Endodermal cell (in vitro differentiated cells): ENCODE data around the gene JAKMIP1. TPM values are rescaled to one million over a fixed set of nuclear protein-coding genes. Genes with fewer than 3 reads are reported as not detected.

Source experiments
- DNase-seq: peaks from one replicate; pipeline ENCODE4 v3.0.0-alpha.2; 2017
- H3K27ac ChIP-seq: 2 replicates; pipeline ENCODE4 v1.5.1; 2013; ENCODE audit warnings: mild to moderate bottlenecking, low read depth, low read length, moderate library complexity
- H3K27me3 ChIP-seq: 2 replicates; pipeline ENCODE4 v1.6.1; 2013; ENCODE audit warnings: mild to moderate bottlenecking, low read length, moderate library complexity; ENCODE audit not compliant: insufficient read depth, control insufficient read depth, poor library complexity, severe bottlenecking
- H3K36me3 ChIP-seq: 2 replicates; pipeline ENCODE4 v1.7.0; 2013; ENCODE audit warnings: mild to moderate bottlenecking, low read length, moderate library complexity; ENCODE audit not compliant: control insufficient read depth, insufficient read depth
- H3K4me1 ChIP-seq: one replicate; pipeline ENCODE4 v1.7.0; 2013; ENCODE audit warnings: low read length; ENCODE audit not compliant: control insufficient read depth, insufficient read depth
- H3K4me3 ChIP-seq: 2 replicates; pipeline ENCODE4 v1.5.1; 2013; ENCODE audit warnings: mild to moderate bottlenecking, low read length, moderate library complexity
- H3K9ac ChIP-seq: 2 replicates; pipeline ENCODE4 v1.6.1; 2013; ENCODE audit warnings: mild to moderate bottlenecking, low read length, moderate library complexity; ENCODE audit not compliant: poor library complexity, severe bottlenecking; ENCODE audit errors: extremely low read depth
- H3K9me3 ChIP-seq: 2 replicates; pipeline ENCODE4 v1.6.1; 2013; ENCODE audit warnings: mild to moderate bottlenecking, low read length, moderate library complexity; ENCODE audit not compliant: control insufficient read depth
- H3K27ac Mint-ChIP-seq: 2 replicates; pipeline ENCODE4 v1.8.0; 2020; ENCODE audit warnings: mixed read lengths
- H3K27me3 Mint-ChIP-seq: 2 replicates; pipeline ENCODE4 v1.8.0; 2021; ENCODE audit warnings: mild to moderate bottlenecking, mixed read lengths; ENCODE audit not compliant: insufficient read depth
- H3K36me3 Mint-ChIP-seq: 2 replicates; pipeline ENCODE4 v1.8.0; 2020; ENCODE audit warnings: low read depth, mixed read lengths
- H3K4me1 Mint-ChIP-seq: 2 replicates; pipeline ENCODE4 v1.8.0; 2020; ENCODE audit warnings: mixed read lengths
- H3K4me3 Mint-ChIP-seq: 2 replicates; pipeline ENCODE4 v1.8.0; 2020; ENCODE audit warnings: mild to moderate bottlenecking, moderate library complexity, mixed read lengths
- H3K9me3 Mint-ChIP-seq: 2 replicates; pipeline ENCODE4 v1.8.0; 2020; ENCODE audit warnings: mild to moderate bottlenecking, mixed read lengths
- WGBS, 2 experiments: methylation state at CpG; one replicate each; pipeline versions ENCODE4 v1.1.5 to v1.1.7; 2013; ENCODE audit warnings: missing lambda C conversion rate in 2 of 2, mixed read lengths in 1 of 2; ENCODE audit not compliant: insufficient coverage in 1 of 2, insufficient read length in 1 of 2; 5-methylcytosine and 5-hydroxymethylcytosine counted together
- total RNA-seq, 2 donors: library from RNA; stranded (reverse); fragmentation: NEBNext Ultra II Directional in 1 of 2; extraction: Animal tissue kit (Norgen Biotek cat#: 25700) in 1 of 2; gene quantifications; 2 replicates in 1 of 2; 3 replicates in 1 of 2; pipeline ENCODE4 v1.2.1, GENCODE V29; 2021
- TF ChIP-seq, protein P1 (sequence below): fragments of 200-600 bp; sonication (generic); conservative IDR thresholded peaks from 2 replicates; pipeline ENCODE4 v1.5.0; 2021; ENCODE audit warnings: antibody characterized with exemption, mild to moderate bottlenecking

Gene JAKMIP1
- total RNA-seq, 2 donors from 2014 or later = 10.4 to 11.2 TPM

DNA sequence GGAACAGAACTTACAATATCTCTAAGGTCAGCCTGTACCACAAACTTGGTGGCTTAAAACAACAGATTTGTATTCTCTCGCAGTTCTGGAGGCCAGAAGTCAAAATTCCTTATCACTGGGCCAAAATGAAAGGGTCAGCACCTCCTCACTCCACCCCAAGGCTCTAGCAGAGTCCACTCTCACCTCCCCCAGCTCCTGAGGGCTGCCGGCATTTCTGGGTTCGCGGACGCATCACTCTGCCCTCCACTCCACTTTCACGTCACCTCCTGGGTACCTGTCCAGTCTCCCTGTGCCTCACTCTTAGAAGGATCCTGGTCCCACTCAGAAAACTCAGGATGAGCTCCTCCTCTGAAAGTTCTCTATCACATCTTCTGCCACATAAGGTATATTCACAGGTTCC is 34.6 kb downstream of the JAKMIP1 start:
- WGBS, 2 experiments = 92 to 98% methylated on average over 2 to 6 of the region's 6 CpGs
- Mint-ChIP-seq H3K27me3 (no peaks in the 10 kb centered on the region), H3K4me1 (no peaks in the 10 kb centered on the region)

DNA sequence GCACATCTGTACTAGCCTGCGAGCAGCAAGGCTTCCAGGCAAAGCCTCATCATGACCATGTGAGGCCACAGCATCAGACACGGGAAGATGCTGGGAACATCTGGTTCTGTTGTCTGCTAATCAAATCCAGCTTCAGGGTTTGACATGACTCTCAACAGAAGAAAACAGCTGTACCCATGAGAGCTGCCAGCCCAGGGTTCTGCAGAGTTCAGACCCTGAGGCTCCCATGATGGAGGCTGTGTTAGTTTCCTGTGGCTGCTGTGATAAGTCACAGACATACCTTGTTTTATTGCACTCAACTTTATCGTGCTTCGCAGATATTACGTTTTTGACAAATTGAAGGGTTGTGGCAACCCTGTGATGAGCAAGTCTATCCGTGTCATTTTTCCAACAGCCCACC is 37.5 kb downstream of the JAKMIP1 start:
- no peak for DNase-seq
- peaks cover 49% of the 10 kb centered on the region for H3K36me3 Mint-ChIP-seq
- H3K4me3 Mint-ChIP-seq = no peak overlapping the region
- no peak overlapping the region for H3K9ac ChIP-seq
- H3K4me1 Mint-ChIP-seq = peaks cover 6% of the 10 kb centered on the region
- no peaks in the 10 kb centered on the region for H3K4me1 ChIP-seq
- TF ChIP-seq, protein P1, sequence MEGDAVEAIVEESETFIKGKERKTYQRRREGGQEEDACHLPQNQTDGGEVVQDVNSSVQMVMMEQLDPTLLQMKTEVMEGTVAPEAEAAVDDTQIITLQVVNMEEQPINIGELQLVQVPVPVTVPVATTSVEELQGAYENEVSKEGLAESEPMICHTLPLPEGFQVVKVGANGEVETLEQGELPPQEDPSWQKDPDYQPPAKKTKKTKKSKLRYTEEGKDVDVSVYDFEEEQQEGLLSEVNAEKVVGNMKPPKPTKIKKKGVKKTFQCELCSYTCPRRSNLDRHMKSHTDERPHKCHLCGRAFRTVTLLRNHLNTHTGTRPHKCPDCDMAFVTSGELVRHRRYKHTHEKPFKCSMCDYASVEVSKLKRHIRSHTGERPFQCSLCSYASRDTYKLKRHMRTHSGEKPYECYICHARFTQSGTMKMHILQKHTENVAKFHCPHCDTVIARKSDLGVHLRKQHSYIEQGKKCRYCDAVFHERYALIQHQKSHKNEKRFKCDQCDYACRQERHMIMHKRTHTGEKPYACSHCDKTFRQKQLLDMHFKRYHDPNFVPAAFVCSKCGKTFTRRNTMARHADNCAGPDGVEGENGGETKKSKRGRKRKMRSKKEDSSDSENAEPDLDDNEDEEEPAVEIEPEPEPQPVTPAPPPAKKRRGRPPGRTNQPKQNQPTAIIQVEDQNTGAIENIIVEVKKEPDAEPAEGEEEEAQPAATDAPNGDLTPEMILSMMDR = no peak
- H3K9me3 Mint-ChIP-seq = peaks cover 16% of the 10 kb centered on the region
- H3K27ac Mint-ChIP-seq = no peak overlapping the region
- WGBS, 2 experiments = 95 to 98% methylated on average over 5 to 6 of the region's 6 CpGs
- no peak overlapping the region for H3K4me3 ChIP-seq
- no peak overlapping the region for H3K27ac ChIP-seq
- peaks cover 38% of the 10 kb centered on the region for H3K9me3 ChIP-seq
- peaks cover 22% of the 10 kb centered on the region for H3K36me3 ChIP-seq
- H3K27me3 ChIP-seq = no peaks in the 10 kb centered on the region
- no peaks in the 10 kb centered on the region for H3K27me3 Mint-ChIP-seq

More for the DNA sequence above, 34.6 kb downstream of the JAKMIP1 start:
- no peaks in the 10 kb centered on the region for H3K27me3 ChIP-seq
- no peak overlapping the region for H3K27ac ChIP-seq
- no peak overlapping the region for H3K4me3 ChIP-seq
- peaks cover 62% of the 10 kb centered on the region for H3K36me3 Mint-ChIP-seq
- no peak for DNase-seq
- H3K36me3 ChIP-seq = peaks cover 22% of the 10 kb centered on the region
- H3K9me3 ChIP-seq = peaks cover 40% of the 10 kb centered on the region
- H3K9ac ChIP-seq = no peak overlapping the region
- H3K4me3 Mint-ChIP-seq = no peak overlapping the region
- TF ChIP-seq, protein P1 = no peak
- no peaks in the 10 kb centered on the region for H3K4me1 ChIP-seq
- no peak overlapping the region for H3K27ac Mint-ChIP-seq
- H3K9me3 Mint-ChIP-seq = peaks cover 16% of the 10 kb centered on the region

DNA sequence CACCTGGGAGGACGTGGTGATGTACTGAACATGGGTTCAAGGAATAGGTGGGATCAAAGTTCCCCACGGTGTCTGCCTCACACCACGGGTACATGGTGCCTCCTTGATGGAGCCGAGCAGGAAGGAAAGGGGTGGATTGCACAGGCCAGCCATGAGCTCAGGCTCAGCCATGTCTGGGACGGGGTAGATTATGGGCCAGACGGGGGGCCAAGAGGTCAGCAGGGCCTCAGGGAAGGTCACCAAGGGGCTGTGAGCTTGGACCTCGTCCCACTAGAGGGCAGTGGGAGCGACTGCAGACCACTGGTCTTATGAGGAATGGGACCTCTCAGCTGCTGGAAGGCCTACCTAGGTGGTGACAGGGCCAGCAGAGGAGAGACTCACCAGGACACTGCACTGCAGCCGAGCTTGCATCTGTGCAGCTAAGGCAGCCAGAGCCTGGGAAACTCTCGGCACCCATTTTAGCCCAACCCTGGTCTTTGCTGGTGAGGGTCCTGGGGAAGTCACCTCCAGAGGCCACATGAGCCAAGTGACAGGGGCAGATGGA is 38.4 kb downstream of the JAKMIP1 start:
- Histone ChIP-seq H3K36me3 (peaks cover 22% of the 10 kb centered on the region), H3K27ac (no peak overlapping the region), H3K27me3 (no peaks in the 10 kb centered on the region), H3K9me3 (peaks cover 38% of the 10 kb centered on the region), H3K4me1 (no peaks in the 10 kb centered on the region), H3K9ac (no peak overlapping the region), H3K4me3 (no peak overlapping the region)
- Mint-ChIP-seq H3K36me3 (peaks cover 43% of the 10 kb centered on the region), H3K4me3 (no peak overlapping the region), H3K27ac (no peak overlapping the region), H3K27me3 (no peaks in the 10 kb centered on the region), H3K9me3 (peaks cover 16% of the 10 kb centered on the region), H3K4me1 (peaks cover 6% of the 10 kb centered on the region)
- no peak for DNase-seq
- TF ChIP-seq, protein P1 = peak; percentile 27
- WGBS, 2 experiments = 88 to 92% methylated on average over 9 to 10 of the region's 10 CpGs
